HG03175 (cell line): ENCODE measurements around the gene CALR3.
"Not testable (repeated sequence)": the region's sequence is repeated elsewhere in the genome, so short reads cannot be mapped to it uniquely, and the experiment has no call there.

Source experiments
- ATAC-seq: cut with Tn5 transposase; IDR thresholded peaks from one replicate; pipeline ENCODE4 v1.9.1; 2021; ENCODE audit warnings: mild to moderate bottlenecking, moderate library complexity; ENCODE audit not compliant: unreplicated experiment

Gene CALR3

DNA sequence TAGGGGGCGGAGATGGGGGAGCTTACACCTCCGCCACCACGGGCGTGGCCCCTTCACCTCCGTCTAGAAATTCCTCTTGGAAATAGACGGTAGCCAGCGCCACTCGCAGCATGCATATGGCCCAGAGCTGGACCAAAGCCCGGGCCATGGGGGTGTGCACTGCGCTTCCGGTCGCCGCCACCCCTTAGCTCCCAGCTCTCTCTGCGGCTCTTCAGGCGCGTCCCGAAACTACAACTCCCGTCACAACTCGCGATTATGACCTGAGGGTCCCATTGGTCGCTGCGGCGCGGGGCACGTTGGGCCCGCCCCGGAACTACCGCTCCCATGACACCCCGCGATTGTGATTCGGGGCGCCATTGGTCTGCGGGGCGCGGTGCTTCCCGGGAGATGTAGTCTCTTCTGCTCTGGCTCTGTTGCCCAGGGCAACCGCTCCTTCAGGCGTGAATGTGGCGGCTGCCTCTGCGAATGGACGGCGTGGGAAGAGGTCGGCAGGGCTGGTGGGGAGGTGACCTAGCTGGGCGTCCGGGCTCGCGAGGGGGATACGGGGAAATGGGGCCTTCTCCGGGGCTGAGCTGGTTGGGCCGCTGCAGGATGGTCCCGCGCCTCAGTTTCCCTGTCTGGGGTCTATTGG is at the start of gene CALR3, which contains the start of gene C19orf44:
TSS of gene CALR3 (minus strand) at position 186 of the 631 bp plus-strand sequence. CDS start at position 148, 38 bp downstream.
TSS of gene C19orf44 (plus strand) at position 413 of the 631 bp plus-strand sequence. CDS start 4,399 bp downstream, outside the sequence.
- ATAC-seq: peak; percentile 96

DNA sequence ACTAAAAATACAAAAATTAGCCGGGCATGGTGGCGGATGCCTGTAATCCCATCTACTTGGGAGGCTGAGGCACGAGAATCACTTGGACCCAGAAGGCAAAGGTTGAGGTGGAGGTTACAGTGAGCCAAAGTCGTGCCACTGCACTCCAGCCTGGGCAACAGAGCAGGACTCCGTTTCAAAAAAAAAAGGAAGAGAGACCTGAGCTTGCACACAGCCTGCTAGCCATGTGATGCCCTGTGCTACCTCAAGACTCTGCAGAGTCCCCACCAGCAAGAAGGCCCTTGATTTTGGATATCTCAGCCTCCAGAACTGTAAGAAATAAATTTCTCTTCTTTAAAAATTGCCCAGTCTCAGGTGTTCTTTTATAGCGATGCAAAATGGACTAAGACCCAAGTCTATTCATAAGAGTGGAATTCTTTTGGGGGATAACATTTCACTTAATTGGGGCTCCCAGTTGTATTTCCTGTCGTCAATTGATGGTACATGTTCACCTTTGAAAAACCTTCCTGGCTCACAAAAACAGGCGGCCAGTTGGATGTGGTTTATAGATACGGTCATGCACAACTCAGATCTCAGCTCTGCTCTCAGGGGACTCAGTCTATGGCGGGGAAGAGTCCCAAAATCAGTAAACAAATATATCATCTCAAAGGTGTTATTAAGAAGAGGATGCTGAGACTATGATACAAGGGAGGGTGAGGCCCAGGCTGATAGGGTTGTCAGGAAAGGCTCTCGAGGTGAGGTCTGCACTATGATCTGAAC is 48.7 kb upstream of the CALR3 start:
- no peak for ATAC-seq

GRCh38 chr19:16543734-16544133 is 47.8 kb upstream of the CALR3 start:
- ATAC-seq: not testable (repeated sequence)

DNA sequence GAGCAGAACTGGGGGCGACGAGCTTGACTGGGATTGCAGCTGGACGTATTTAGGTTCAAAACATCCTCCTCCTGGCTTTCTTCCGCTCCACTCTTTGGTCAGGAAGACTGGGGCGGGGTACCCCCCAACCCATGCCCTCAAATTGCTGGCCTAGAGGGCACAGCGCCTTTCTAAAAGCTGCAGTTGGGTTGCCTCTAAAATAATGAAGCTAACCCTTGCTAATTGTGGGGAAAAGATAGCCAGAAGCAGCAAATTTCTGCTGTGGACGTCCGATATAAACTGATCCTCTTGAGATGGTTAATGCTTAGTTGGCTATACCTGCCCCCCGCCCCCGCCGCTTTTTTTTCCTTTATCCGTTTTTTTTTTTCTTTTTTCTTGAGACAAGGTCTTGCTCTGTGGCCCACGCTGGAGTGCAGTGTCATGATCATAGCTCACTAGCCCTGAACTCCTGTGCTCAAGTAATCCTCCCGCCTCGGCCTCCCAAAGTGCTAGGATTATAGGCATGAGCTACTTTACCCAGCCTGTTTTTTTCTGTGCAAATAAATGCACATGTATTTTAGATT is 47.0 kb upstream of the CALR3 start:
- no peak for ATAC-seq

DNA sequence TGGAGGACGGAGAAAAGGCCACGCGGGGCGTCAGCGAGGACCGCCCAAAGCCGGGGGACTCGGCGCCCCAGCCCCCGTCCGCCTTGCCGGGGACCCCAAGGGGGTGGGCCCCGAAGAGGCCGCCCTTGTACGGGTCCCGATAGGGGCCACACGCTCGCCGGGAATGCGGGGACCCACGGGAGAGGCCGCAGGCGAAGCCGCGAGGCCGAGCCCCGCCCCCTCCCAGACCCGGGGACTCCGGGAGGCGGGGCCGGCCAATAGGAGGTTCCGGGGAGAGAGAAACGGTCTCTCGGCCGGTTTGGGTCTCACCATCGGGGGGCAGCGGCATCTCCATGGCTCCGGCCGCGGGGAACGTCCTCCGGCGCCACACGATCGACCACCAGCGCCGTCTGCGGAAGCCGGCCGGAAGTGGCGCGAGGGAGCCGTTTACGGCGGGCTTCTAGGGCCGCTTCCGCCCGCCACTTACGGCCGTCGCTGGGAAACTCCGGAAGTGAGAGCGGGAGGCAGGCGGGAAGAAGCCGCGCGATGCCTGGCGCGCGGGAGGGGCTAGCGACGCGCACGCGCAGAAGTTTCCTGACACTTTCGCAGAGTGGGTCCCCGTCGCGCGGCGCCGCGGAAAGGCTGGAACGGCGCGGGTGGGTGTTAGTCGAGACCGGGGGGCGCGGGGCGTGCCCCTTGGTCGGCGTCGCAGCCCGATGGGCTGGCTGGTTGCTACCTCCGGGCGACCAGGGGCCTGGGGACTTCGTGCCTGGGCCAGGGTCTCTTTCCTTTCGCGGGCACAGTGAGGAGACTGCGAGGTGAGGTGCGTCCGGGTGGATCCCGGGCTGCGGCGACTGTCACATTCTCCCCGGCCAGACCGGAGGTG is 46.3 kb upstream of the CALR3 start, which contains the start of gene CHERP:
TSS of gene CHERP (minus strand) at position 393 of the 865 bp plus-strand sequence. CDS start at position 334, 59 bp downstream.
- peak; percentile 72 for ATAC-seq

GRCh38 chr19:16541526-16542044 is 45.6 kb upstream of the CALR3 start:
- ATAC-seq: no peak

DNA sequence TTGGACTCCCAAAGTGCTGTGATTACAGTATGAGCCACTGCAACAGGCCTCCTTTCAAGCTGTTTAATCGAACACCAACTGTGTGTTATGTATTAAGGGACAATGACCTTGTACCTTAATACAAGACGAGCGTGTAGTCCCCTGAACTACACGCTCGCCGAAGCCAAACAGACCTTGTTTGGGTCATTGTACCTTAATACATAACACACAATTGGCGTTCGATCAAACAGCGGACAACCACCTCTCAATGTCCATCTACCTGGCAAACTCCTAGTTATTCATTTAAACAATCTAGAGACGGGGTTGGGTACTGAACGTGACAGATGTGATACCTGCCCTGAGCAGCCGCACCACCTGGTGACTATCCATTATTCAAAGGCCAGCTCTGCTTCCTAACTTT is 45.0 kb upstream of the CALR3 start:
- no peak for ATAC-seq

DNA sequence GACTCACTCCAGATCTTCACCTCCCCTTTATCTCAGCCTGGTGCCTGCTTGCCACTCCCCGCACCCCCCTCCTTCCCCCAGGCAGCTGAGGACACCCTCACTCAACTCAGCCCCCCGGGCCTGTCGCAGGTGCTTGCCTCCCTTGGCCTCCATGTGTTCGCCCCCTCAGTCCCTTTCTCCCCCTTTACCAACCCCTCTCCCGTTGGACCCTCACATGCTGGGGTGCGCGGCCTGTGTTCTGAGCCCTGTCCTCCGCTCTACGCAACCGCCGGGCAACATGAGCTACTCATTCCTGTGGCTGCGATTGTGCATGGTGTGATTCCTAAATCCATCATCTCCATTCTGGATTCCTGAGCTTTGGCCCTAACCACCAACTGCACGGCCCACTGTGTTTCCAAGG is 41.1 kb upstream of the CALR3 start:
- no peak for ATAC-seq

DNA sequence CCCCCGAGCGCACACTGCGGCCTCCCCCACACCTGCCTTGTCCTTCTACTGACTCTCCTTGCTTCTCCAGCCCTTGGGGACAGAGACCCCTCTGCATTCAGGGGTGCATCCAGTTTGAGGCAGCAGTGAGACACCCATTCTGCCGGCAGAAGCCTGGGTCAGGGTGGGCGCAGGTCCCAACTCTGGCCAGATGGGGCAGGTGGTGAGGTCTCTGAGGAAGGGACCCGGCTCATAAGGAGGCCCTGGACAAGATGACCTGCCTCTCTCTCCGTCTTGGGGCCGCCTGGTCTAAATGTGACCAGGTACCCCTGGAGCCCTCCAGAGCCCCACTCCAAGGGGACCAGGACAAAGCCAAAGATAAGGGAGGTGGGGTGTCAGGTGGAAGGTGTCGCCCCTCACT is 40.2 kb upstream of the CALR3 start:
- ATAC-seq: no peak

- ATAC-seq: no peak
Observed at GRCh38 chr19:16535381-16535780, 39.4 kb upstream of the CALR3 start.

GRCh38 chr19:16532440-16533234 is 36.7 kb upstream of the CALR3 start:
- ATAC-seq: no peak

GRCh38 chr19:16531380-16531669 is 35.4 kb upstream of the CALR3 start:
- ATAC-seq: no peak

GRCh38 chr19:16530540-16531379 is 34.8 kb upstream of the CALR3 start:
- ATAC-seq: no peak

- ATAC-seq: no peak
Observed at GRCh38 chr19:16529466-16530144, 33.6 kb upstream of the CALR3 start.

GRCh38 chr19:16527971-16528521 is 32.1 kb upstream of the CALR3 start:
- no peak for ATAC-seq

DNA sequence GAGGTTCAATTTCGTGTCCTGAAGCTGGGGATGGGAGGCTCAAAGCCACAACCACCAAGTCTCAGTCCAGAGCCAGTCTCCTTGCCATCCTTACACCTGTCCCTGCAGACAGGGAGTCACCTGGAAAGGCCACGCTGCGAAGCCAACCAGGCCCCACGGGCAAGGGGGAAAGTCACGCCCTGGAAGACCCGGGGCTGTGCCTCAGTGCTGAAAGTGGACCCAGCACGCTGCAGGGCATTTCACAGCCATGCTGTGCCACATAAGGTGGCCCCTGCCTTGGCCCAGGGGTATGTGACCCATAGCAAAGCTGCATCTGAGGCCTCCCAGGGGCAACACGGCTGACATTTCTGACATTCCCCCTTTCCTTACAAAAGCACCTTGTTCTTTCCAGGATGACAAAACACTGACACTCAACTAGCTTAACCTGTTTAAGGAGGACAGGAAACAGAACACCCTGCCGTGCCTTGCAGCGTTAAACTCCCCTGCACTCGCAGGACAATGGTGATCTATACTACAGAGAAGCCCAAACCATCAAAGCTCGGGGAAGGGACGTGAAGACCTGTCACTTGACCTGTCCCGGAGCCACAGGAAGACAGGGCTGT is 31.5 kb upstream of the CALR3 start:
- no peak for ATAC-seq

- no peak for ATAC-seq
Observed at GRCh38 chr19:16525751-16526481, 29.9 kb upstream of the CALR3 start.
